Measurements from ENCODE around the gene MDM4.
A peak's percentile ranks its signal among the peaks of the same experiment; 100 is the strongest.

The MDM4 gene

DNA sequence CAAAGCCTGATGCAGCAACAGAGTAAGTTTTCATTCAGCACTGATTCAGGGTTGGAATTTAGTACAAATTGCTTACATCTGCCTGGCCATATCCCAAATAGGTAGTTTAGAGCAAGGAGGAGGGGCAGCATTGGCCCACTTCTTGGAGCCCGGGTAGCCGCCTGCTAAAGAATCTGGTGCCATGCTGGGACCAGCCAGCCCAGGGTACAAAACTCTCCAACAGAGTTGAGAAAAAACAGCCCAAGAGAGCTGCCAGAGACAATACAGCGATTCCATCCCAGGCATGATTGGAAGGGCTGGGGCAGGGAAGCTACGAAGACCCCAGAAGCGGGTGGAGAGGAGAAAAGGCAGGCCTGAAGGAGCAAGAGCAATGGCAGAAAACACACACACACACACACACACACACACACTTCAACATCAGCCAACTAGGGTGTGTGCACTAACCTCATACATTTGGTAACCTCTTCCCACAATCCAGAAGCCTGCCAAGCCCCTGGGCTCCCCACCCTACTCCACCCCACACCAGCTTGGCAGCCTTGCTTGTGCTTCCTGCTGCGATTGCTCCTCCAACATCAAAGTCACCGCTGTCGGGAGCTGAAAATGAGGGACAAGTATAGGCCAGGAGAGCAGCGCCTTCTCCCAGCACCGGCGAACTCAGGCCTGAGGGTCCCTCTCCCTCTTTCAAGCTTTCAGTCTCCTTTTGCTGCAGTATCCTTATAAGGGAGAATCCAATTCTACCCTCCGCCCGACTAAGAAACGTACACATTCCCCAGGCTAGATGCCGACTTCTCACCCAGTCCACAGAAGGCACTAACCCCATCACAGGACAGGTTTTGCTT lies 22.8 kb upstream of the MDM4 start:
- Histone ChIP-seq H2BK120ac (ENCODE audit: low read depth, low read length) (no peak overlapping the region), H3K23ac (ENCODE audit: low read depth, low read length, poor library complexity) (peak overlapping the region; percentile 95), H2BK5ac (ENCODE audit: low read length) (peak overlapping the region; percentile 93), H4K91ac (ENCODE audit: low read depth, low read length, poor library complexity) (no peak overlapping the region), H3K9me3 (replicated peaks in 1 of 2; ENCODE audit: control insufficient read depth in 2 of 2, insufficient read depth in 1 of 2, low read depth in 1 of 2, low read length in 2 of 2) (no peaks in the 10 kb centered on the region), H3K4me3 (ENCODE audit: low read length in 2 of 2) (peak overlapping the region; percentile 98 to 99), H3K27me3 (ENCODE audit: control insufficient read depth in 3 of 3, insufficient read depth in 3 of 3, low read depth in 1 of 3, low read length in 3 of 3) (peaks cover 0 to 12% (median 2%) of the 10 kb centered on the region in 3 experiments), H3K14ac (ENCODE audit: low read length) (peak overlapping the region; percentile 72), H3K79me1 (ENCODE audit: low read depth, low read length) (peaks cover 3% of the 10 kb centered on the region), H3K4me2 (ENCODE audit: insufficient read depth, low read length, poor library complexity, severe bottlenecking) (peak overlapping the region; percentile 82), H2BK15ac (ENCODE audit: low read length) (no peak overlapping the region), H3K9ac (ENCODE audit: low read depth, low read length, poor library complexity) (peak overlapping the region; percentile 50), H2AFZ (ENCODE audit: low read length) (peak overlapping the region; percentile 95), H3K18ac (ENCODE audit: low read length) (peak overlapping the region; percentile 100), H3K4me1 (ENCODE audit: control insufficient read depth in 2 of 2, insufficient read depth in 1 of 2, low read depth in 1 of 2, low read length in 2 of 2) (peaks cover 11 to 18% of the 10 kb centered on the region in 2 donors), H4K8ac (ENCODE audit: low read depth, low read length) (no peak overlapping the region), H3K27ac (replicated peaks; ENCODE audit: low read length) (peak overlapping the region; percentile 9), H2BK12ac (ENCODE audit: low read length) (no peak overlapping the region), H3K4ac (ENCODE audit: low read length) (peak overlapping the region; percentile 93), H2AK5ac (ENCODE audit: low read depth, low read length) (peak overlapping the region; percentile 88), H3K36me3 (replicated peaks in 1 of 2; ENCODE audit: control insufficient read depth in 2 of 2, insufficient read depth in 2 of 2, low read length in 2 of 2) (peaks cover 2 to 15% of the 10 kb centered on the region in 2 donors)
- no peak for DNase-seq (ENCODE audit: low spot score)
- whole genome bisulfite sequencing, 2 donors (ENCODE audit: extremely low coverage in 2 of 2, insufficient read length in 2 of 2, insufficient replicate concordance in 1 of 2) = no CpG with 5 or more reads among the region's 15 CpGs

DNA sequence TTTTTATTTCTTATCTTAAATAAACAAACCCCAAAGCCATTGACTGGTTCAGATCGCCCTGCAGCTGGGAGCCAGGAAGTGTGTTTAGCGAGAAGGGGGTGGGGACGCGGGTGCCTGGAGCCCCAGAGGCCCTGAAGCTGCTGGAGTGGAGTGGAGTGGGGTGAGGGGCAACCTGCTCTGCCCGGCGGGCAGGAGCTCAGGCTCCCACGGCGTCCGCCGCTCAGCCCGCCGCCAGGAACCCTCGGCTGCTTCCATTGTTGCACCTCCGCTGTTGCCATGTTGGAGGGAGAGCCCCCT lies 22.3 kb upstream of the MDM4 start:
- Histone ChIP-seq H2BK12ac (ENCODE audit: low read length) (peak overlapping the region; percentile 84), H3K9me3 (replicated peaks in 1 of 2; ENCODE audit: control insufficient read depth in 2 of 2, insufficient read depth in 1 of 2, low read depth in 1 of 2, low read length in 2 of 2) (no peaks in the 10 kb centered on the region), H2AK5ac (ENCODE audit: low read depth, low read length) (peak overlapping the region; percentile 88), H3K27me3 (ENCODE audit: control insufficient read depth in 3 of 3, insufficient read depth in 3 of 3, low read depth in 1 of 3, low read length in 3 of 3) (peaks cover 0 to 12% (median 2%) of the 10 kb centered on the region in 3 experiments), H3K9ac (ENCODE audit: low read depth, low read length, poor library complexity) (peak overlapping the region; percentile 100), H2AFZ (ENCODE audit: low read length) (peak overlapping the region; percentile 95), H3K4me1 (ENCODE audit: control insufficient read depth in 2 of 2, insufficient read depth in 1 of 2, low read depth in 1 of 2, low read length in 2 of 2) (peaks cover 9 to 18% of the 10 kb centered on the region in 2 donors), H3K27ac (replicated peaks; ENCODE audit: low read length) (peak overlapping the region; percentile 94), H2BK120ac (ENCODE audit: low read depth, low read length) (peak overlapping the region; percentile 37), H4K91ac (ENCODE audit: low read depth, low read length, poor library complexity) (peak overlapping the region; percentile 96), H2BK15ac (ENCODE audit: low read length) (peak overlapping the region; percentile 95), H3K23ac (ENCODE audit: low read depth, low read length, poor library complexity) (peak overlapping the region; percentile 95), H3K4me2 (ENCODE audit: insufficient read depth, low read length, poor library complexity, severe bottlenecking) (peak overlapping the region; percentile 82), H4K8ac (ENCODE audit: low read depth, low read length) (no peak overlapping the region), H3K79me1 (ENCODE audit: low read depth, low read length) (peaks cover 3% of the 10 kb centered on the region), H3K4me3 (ENCODE audit: low read length in 2 of 2) (peak overlapping the region; percentile 98 to 99), H3K14ac (ENCODE audit: low read length) (peak overlapping the region; percentile 99), H3K36me3 (replicated peaks in 1 of 2; ENCODE audit: control insufficient read depth in 2 of 2, insufficient read depth in 2 of 2, low read length in 2 of 2) (peaks cover 2 to 15% of the 10 kb centered on the region in 2 donors), H3K4ac (ENCODE audit: low read length) (peak overlapping the region; percentile 93), H2BK5ac (ENCODE audit: low read length) (peak overlapping the region; percentile 93), H3K18ac (ENCODE audit: low read length) (peak overlapping the region; percentile 100)
- no CpG with 5 or more reads among the region's 14 CpGs for WGBS, 2 donors (ENCODE audit: extremely low coverage in 2 of 2, insufficient read length in 2 of 2, insufficient replicate concordance in 1 of 2)
- DNase-seq (ENCODE audit: low spot score) = no peak

DNA sequence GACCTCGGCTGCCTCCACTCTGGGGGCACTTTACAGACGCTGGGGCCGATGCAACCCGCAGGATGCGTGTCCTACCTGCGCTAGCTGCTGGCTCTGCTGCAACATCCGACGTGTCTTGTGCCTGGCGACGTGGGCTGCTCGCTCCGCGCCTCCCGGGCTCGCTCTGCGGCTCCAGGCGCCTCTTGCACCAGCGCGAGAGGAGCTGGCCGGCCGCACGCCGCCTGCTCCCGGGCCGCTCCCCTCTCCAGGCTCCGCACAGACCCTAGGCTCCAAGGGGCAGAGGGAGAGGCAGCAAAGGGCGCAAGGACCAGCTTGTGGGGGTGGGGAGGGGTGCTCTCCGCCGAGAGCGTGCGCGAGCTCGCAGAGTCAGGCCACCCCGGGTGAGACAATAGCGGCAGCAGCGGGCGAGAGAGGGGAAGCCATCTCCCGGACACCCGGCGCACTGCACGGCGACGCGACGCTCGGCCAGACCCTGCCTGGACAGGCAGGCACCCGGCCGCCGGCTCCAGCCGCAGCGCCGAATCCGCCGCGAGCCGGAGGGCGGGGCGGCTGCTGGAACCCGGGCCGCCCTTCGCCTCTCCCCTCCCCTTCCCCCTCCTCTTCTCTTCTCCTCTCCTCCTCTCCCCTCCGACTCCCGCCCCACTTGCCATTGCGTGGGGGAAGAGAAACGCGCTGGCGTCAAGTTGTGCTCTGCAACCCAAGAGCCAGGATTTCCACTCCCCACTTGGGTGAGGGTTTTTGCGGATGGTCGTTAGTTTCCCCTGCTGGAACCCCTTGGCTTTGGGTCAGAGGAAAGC lies 21.7 kb upstream of the MDM4 start, which contains the start of gene PIK3C2B:
TSS of gene PIK3C2B (minus strand) at position 525 of the 797 bp plus-strand sequence. CDS start 25,003 bp downstream, outside the sequence.
- Histone ChIP-seq H2BK120ac (ENCODE audit: low read depth, low read length) (peak within 1 kb of the TSS; percentile 37), H3K14ac (ENCODE audit: low read length) (peak within 1 kb of the TSS; percentile 99), H3K18ac (ENCODE audit: low read length) (peak within 1 kb of the TSS; percentile 100), H2AK5ac (ENCODE audit: low read depth, low read length) (peak within 1 kb of the TSS; percentile 88), H3K4me3 (ENCODE audit: low read length in 2 of 2) (peak within 1 kb of the TSS; percentile 98 to 99), H3K27me3 (ENCODE audit: control insufficient read depth in 3 of 3, insufficient read depth in 3 of 3, low read depth in 1 of 3, low read length in 3 of 3) (peaks cover 0 to 12% (median 2%) of the 10 kb centered on the region in 3 experiments), H3K23ac (ENCODE audit: low read depth, low read length, poor library complexity) (peak within 1 kb of the TSS; percentile 95), H3K27ac (replicated peaks; ENCODE audit: low read length) (peak within 1 kb of the TSS; percentile 94), H3K9ac (ENCODE audit: low read depth, low read length, poor library complexity) (peak within 1 kb of the TSS; percentile 100), H3K4ac (ENCODE audit: low read length) (peak within 1 kb of the TSS; percentile 93), H4K91ac (ENCODE audit: low read depth, low read length, poor library complexity) (peak within 1 kb of the TSS; percentile 96), H3K79me1 (ENCODE audit: low read depth, low read length) (peaks cover 3% of the 10 kb centered on the region), H3K4me2 (ENCODE audit: insufficient read depth, low read length, poor library complexity, severe bottlenecking) (peak within 1 kb of the TSS; percentile 82), H2BK5ac (ENCODE audit: low read length) (peak within 1 kb of the TSS; percentile 93), H3K9me3 (replicated peaks in 1 of 2; ENCODE audit: control insufficient read depth in 2 of 2, insufficient read depth in 1 of 2, low read depth in 1 of 2, low read length in 2 of 2) (no peaks in the 10 kb centered on the region), H2BK15ac (ENCODE audit: low read length) (peak within 1 kb of the TSS; percentile 95), H2AFZ (ENCODE audit: low read length) (peak within 1 kb of the TSS; percentile 95), H2BK12ac (ENCODE audit: low read length) (peak within 1 kb of the TSS; percentile 84), H3K4me1 (ENCODE audit: control insufficient read depth in 2 of 2, insufficient read depth in 1 of 2, low read depth in 1 of 2, low read length in 2 of 2) (peaks cover 9 to 18% of the 10 kb centered on the region in 2 donors), H3K36me3 (replicated peaks in 1 of 2; ENCODE audit: control insufficient read depth in 2 of 2, insufficient read depth in 2 of 2, low read length in 2 of 2) (peaks cover 2 to 13% of the 10 kb centered on the region in 2 donors), H4K8ac (ENCODE audit: low read depth, low read length) (no peak within 1 kb of the TSS)
- no CpG with 5 or more reads among the region's 69 CpGs for WGBS, 2 donors (ENCODE audit: extremely low coverage in 2 of 2, insufficient read length in 2 of 2, insufficient replicate concordance in 1 of 2)
- peak; percentile 86 for DNase-seq (ENCODE audit: low spot score)
